HG02623 (cell line): ENCODE results near the gene MYO1E.
"Not testable (repeated sequence)": the region's sequence is repeated elsewhere in the genome, so short reads cannot be mapped to it uniquely, and the experiment has no call there.

ENCODE experiments used
- ATAC-seq: cut with Tn5 transposase; IDR thresholded peaks from one replicate; pipeline ENCODE4 v1.9.1; 2021; ENCODE audit warnings: moderate library complexity; ENCODE audit not compliant: unreplicated experiment

MYO1E gene

DNA sequence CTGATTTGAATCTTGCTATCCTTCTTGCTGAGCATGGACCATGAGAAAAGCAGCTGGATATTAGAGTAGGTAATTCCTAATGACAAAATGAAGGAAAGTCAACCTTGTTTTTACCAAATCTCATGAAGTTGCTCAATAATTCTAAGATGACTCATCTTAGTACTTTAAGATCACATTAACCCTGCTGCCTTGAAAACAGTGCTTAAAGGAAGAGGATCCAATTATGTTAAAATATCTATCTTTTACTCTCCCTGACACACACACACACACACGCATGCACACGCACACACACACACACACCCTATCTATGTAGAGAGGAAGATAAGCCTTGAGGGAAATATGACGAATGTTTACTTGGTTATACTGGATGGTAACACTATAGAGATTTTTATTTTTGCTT lies 16.0 kb upstream of the MYO1E start:
- no peak for ATAC-seq

DNA sequence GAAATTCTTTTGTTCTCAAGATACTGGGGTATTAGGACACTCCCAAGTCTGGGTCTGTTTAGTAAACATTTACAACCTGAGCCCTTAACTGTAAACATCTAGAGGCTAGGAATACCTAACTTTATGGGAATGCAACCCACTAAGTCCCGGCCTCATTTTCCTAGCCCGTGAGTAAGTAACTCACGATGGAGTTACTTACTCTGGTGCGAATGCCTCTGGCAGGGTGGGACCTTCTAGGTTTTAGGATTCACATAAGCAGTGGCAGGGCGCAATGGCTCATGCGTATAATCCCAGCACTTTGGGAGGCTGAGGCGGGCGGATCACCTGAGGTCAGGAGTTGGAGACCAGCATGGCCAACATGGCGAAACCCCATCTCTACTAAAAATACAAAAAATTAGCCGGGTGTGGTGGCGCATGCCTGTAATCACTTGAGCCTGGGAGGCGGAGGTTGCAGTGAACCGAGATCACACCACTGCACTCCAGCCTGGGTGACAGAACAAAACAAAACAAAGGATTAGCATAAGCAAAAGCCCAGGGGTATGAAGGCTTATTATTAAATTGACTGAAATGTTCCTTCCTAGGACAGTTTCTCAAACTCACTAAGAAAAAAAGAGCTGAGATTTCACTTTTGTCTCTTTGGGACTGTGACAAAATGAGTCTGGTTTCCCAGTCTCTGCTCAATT lies 14.7 kb upstream of the MYO1E start:
- ATAC-seq, result not testable (repeated sequence)

DNA sequence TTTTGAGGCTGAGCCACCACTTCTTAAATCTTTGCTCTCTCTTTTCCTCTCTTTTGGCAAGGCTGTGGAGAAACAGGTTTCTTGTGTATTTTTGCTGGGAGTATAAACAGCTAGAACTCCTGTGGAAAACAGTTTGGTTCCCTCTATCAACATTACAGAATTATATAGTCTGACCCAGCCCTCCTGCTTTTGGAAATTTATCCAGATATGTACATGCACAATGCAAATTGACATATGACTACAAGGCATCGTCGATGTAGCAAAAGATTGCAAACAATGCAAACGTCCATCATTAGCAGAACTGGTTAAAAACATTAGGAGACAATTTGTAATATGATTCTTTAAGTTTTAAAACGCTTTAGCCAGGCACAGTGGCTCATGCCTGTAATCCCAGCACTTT lies 12.5 kb upstream of the MYO1E start:
- ATAC-seq, result no peak

DNA sequence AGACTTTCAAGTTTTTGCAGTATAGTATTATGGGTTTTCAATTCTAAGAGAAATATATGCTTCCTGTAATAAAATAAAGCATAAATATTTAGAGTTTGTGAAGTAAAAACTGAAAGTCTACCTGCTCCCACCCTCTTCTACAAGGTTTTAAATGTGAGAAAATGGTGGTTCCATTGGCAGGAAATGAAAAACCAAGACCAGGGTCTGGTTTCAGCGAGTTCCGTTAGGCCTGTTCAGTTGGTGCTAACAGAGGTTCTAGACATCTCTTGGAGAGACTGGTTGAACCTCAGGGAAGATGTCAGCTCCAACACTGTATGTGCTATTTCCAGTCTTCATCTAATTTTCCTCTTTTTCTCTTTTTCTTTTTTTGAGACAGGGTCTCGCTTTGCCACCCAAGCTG lies 11.8 kb upstream of the MYO1E start:
- no peak for ATAC-seq

DNA sequence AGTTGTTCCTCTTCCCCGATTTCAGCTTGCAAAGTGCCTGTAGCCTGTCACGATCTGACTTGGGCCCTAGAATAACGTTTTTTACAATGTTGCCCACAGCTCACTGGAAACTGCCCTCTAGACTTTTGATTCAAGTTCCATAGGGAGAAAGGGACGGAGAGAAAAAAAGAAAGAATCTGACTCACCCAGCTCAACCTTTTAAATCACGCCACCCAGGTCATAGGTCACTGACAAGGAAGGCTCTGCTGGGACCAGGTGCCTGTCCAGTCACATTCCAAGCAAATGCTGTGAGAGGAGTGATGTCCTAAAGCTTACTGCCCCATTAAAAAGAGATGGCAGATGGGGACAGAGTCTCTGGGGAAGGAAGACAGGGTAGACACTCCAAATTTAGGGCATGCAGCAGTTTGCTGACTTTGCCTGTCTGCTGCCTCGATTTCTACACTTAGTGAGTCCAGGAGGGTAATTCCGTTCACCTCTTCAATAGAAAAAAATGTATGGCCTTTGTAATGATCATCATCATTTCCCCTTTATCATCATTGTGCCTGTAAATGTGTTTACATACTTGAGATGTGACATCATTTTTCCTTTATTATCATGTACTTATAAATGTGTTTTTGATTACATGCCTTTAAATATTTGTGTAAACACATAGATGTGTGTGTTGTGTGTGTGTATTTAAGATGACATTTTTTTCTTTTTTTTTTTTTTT lies 8.4 kb upstream of the MYO1E start:
- ATAC-seq, result no peak

DNA sequence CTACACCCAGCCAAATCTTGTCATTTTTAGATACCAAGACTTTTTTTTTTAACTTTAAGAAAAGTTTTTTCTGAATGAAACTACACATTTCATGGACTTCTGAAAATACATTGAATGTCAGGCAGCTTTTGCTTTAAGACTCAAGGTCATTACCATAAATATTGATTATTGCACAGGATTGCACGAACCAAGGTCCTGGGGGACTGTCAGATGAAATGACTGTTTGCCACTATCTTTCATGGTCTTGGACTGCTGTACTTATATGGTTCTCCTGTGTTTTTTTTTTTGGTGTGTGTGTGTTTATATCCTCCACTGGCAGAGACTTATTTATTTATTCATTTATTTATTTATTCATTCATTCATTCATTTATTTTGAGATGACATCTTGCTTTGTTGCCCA lies 6.9 kb upstream of the MYO1E start:
- ATAC-seq, result no peak

DNA sequence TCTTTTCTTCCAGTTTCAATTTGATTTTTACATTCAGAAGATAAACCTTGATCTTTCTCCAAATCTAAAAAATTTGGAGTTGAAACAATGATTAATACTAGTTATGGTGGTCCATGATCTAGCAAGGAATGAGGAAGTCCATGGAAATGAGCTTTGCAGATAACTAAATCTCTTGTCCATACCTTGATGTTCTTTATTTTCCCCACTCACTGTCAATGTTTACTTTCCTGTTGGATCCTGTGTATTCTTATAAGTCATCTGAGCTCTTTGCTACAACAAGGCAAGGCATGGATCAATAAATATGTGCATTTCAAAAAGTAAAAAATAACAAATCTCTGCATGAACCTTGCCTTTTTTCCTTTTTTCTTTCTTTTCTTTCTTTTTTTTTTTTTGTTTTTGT lies 6.2 kb upstream of the MYO1E start:
- no peak for ATAC-seq

DNA sequence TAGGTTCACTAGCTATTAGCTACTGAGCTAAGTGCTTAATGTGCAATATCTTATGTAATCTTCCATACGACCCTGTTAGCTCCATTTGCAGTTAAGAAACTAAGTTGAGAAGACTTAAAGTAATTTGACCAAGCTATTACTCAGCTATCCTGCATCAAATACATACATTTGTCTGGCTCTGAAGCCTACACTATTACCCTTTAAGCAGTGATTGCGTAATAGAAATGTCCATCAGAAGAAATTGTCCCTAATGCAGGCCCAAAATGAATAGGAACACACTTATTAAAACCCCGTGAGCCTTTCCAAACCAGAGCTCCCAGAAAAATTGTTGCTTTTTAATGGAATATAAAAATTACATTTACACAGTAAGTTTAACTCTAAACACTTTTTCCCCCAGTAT lies 5.3 kb upstream of the MYO1E start:
- no peak for ATAC-seq

DNA sequence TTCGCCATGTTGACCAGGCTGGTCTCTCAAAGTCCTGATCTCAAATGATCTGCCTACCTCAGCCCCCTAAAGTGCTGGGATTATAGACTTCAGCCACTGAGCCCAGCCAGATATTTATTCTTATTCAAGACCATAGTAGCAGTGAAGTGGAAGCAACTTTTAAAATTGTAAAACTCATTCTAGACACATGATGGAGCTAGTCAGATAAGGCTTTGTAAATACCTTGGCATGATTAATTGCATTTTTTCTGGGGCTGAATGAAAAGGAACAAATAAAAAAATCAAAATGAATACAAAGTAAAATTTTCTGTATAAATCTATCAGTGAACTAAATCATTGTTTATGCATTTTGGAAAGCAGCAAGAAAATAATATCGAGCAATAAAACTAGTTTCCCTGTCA lies 4.1 kb upstream of the MYO1E start:
- no peak for ATAC-seq

DNA sequence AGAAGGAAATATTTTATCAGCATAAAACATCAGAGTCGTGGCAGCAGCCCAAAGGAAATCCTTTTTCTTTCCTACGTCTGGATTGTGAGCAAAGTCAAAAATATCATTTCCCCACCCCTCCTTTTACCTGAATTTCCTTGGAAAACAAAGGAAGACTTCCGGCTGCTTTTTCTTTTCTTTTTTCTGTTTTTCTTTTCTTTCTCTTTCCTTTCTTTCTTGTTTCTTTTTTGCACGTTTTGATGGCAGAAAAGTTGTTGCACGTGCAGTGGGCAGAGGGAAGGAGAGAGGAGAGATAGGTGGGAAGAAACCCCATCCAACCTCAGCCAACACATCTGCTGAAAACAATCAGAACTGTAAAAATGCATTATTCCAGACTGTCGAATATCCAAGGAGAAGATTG lies 544 bp upstream of the MYO1E start:
- no peak for ATAC-seq

DNA sequence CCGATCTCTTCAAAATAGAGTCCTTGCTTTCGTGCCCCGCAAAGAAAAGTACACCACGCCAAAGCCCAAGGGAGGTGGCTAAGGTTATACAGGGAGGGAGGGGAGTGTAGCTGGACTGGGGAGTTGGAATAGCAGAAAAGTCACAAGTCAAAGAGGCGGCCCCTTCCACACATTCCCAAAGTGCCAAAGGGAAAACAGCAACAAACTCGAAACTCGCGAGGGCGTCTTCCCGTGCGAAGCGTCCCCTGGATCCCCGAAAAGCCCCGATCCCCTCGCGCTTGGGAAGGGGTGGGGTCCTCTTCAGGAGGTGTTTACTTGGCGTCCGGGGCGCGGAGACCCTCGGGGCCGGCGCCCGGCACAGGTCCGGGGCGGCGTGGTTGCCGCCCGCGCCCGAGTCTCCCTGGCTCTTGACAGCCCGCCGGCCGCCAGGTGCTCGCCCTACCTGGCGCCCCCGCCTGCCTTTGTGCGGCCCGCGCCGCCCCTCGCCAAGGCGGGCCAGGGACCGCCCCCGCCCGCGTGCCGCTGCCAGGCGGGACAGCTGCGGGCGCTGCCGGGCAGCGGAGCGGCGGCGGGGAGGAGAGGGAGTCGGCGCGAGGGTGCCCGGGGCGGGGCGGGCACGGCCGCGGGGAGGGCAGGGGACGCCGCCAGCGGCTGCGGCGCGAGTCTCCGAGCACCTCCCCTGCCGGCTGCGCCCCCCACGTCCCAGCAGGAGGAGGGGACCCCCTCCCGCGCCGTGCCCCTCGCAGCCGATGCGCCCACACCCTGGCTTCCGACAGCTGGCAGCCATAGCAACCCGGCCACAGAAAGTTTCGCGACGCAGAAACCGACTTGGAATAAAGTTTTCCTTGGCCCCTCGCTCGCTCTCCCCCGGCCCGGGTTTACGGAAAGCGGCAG lies 966 bp downstream of the MYO1E start:
- ATAC-seq, result peak; percentile 21

DNA sequence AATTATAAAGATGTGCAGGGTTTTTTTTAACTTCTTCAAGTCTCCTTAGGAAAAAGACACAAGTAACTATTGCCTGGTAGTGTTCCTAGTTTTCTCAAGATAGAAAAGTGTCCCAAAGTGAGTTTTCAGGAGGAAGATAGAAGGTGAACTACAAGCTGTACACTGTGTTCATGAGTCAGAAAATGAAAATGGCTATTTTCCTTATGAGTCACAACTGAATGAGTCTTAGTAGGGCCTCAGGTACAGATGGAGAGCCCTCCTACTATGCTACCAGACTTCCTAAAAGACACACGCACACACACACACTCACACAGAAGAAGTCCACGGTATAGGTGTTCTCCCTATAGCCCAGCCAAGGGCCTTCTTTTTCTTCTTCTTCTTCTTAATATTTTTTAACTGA lies 3.1 kb downstream of the MYO1E start:
- no peak for ATAC-seq

DNA sequence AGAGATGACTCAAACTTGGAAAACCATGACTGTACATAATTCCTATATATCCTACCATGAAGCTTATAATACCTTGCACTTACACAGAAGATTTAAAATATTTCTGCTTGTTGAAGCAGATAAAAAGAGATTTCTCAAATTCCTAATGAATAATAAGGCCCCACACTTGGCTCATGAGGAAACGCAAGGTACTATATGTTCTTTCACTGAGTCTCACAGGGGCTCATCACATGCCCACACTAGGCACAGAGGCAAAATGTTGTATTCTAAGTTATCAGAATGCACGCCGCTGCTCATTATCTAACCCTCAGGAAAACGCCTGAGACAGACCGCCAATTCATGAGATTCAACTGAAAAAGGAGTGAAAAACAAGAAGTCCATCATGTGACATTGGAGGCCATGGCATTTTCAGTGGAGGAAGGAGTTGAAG lies 5.6 kb downstream of the MYO1E start:
- no peak for ATAC-seq

DNA sequence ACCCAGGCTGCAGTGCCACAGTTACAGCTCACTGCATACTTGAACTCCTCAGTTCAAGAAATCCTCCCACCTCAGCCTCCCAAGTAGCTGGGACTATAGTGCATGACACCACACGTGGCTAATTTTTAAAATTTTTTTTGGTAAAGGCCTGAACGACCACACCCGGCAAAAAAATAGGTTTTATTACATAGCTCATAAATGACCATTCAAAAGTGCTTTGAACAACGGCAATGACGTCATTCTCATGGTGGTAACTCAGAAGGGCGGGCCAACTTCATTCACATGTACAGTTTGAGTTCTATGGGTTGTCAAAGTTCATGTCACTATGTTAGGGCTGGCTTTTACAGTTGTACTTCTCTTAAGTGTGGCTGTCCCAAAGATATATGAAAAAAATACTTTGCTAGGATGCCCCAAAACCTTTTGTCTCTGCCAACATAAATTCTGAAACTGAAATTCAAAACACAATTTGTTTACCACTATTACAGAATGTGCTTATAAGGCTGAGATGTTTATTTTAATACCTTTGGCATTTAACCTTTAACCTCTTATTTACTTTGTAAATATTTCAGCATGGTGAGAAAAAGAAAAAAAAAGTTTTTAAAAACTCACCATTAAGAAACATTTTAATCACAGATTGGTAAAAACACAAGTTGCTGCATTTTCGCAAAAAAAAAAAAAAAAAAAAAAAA lies 6.2 kb downstream of the MYO1E start:
- no peak for ATAC-seq

DNA sequence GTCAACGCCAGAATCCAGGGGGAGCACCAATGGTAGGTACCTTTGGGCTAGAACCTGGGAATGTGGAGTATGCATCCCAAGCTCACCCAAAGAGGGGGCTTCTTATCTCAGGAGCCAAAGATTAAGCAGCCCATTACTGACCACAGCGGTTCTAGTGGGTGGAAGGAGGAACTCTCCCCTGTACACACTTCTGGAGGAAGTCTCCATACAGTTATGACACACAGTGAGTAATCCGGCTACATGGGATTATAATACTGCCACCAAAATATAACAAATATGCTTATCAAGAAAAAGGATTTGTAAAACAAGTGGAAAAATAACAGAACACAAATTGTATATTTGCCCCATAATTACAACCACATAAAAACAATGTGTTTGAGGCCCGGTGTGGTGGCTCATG lies 8.4 kb downstream of the MYO1E start:
- ATAC-seq, result no peak

DNA sequence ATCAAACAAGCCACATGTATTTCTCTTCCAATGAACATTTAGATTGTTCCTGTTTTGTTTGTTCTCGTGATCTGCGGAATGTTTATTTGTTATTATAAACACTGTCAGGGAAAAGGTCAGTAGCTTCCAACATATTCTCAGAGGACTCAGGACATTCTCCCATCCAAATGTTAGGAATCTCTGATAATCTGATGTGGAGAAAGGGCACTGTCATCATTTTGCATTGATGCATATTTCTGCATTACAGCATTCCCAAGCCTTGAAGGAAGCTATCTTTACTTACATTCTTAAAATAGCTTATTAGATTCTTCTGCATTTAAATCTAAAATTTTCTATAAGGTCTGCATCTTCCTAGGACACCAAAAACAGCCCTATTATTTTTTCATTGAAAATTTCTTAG lies 10.3 kb downstream of the MYO1E start:
- ATAC-seq, result no peak

DNA sequence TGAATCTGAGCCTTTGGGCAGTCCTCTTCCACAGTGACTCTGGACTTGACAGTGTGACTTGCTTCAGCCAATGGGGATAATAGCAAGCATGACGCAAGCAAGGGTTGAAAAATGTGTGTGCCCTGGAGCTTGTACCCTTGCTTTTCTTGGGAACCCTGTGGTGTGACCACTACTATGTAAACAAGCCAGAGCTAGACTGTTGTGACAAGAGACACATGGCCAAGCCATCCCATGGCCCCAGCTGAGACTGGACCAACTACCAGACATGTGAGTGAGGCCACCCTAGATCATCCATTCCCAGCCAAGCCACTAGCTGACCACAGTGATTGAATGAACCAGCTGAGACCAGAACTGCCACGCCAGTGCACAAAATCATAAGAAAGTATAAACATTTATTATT lies 11.8 kb downstream of the MYO1E start:
- no peak for ATAC-seq

DNA sequence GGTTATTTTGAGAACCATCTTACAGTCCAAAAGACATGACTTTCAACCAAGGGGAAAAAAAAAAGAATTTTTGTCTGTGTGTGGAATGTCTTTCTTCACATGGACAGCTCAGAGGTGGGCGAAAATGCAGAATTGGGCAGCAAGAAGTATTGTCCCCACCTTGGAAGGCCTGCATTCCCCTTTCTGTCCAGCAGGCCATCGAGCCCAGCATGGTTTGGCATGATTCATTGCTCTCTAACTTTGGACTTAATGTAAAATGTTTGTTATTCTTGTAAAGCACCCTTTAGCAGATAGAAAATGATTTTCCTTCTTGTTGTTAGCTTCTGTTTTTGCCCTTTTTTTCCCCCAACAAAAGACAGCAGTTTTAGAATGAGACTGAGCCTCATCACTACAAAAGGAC lies 12.4 kb downstream of the MYO1E start:
- no peak for ATAC-seq

DNA sequence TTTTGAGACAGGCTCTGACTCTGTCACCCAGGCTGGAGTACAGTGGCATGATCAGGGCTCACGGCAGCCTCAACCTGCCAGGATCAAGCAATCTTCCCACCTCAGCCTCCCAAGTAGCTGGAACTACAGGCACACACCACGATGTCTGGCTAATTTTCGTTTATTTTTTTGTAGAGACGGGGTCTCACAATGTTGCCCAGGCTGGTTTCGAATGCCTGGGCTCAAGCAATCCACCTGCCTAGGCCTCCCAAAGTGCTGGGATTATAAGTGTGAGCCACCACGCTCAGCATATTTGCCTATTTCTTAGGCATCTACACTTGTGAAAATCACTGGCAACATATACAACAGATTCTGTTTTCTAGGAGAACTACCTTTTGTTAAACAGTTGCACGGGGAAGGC lies 16.9 kb downstream of the MYO1E start:
- no peak for ATAC-seq

DNA sequence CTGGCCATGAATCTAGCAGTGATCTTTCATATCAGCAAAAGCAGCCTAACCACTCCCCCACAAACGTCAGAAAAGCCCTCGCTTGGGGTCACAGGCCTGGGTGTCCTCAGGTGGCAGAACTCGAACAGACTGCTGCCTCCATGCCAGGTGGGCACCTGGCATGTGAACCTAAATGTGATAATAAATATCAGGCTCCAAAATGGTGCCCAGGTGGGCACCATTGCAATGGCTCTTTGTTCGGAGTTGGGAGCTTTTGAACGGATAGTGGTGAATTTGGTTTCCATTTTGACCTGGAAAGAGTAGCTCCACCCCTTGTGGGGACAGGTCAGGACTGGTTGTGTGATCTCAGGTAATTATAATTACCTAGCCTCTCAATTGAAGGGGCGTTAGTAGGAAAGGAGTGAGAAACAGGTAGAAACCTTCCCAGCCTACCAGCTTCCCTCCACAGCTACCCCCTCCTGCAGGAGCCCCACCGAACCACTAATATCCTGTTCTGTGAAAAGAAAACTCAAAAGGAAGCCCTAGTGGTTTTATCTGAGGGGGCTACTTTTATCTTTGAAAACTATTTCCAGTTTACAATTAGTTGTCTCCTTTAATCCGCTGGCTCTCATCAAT lies 18.1 kb downstream of the MYO1E start:
- ATAC-seq, result no peak

DNA sequence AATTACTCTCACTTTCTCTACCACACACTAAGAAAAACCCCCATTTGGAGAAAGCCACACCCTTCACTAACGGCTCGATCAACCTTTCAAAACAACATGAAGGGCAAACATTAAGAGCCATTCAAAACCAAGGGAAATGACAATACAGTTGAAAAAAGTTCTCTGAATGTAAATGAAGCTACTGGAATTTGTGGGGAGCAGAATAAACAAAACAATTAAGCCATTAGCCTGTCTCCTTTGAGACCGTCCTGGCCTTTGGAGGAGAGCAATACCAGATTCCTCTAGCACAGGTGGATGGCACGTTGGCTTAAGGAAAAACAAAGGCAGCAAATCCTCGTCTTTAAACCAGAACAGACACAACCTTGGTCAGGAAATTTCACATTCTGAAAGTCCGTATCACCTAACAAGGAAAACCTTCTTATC lies 18.7 kb downstream of the MYO1E start:
- ATAC-seq, result no peak
